Parathyroid adenoma (tissue), 2 donors: ENCODE data around the gene SCIMP.
"Not testable (repeated sequence)": the region's sequence is repeated elsewhere in the genome, so short reads cannot be mapped to it uniquely, and the experiment has no call there.

Experiments used
- H2AFZ ChIP-seq: fragments of 300-600 bp; sonication (generic); one replicate; pipeline ENCODE4 v1.7.0; 2017; ENCODE audit warnings: antibody characterized with exemption, mild to moderate bottlenecking
- H3K27ac ChIP-seq: fragments of 300-600 bp; sonication (generic); one replicate; pipeline ENCODE4 v1.7.0; 2017
- H3K27me3 ChIP-seq: fragments of 300-600 bp; sonication (generic); one replicate; pipeline ENCODE4 v1.7.0; 2017; ENCODE audit warnings: low read length; ENCODE audit not compliant: control insufficient read depth, insufficient read depth
- H3K36me3 ChIP-seq: fragments of 300-600 bp; sonication (generic); one replicate; pipeline ENCODE4 v1.7.0; 2017; ENCODE audit warnings: low read length; ENCODE audit not compliant: control insufficient read depth, insufficient read depth
- H3K4me1 ChIP-seq: fragments of 300-600 bp; sonication (generic); one replicate; pipeline ENCODE4 v1.7.0; 2017; ENCODE audit warnings: control low read depth
- H3K4me2 ChIP-seq: fragments of 300-600 bp; sonication (generic); one replicate; pipeline ENCODE4 v1.7.0; 2017; ENCODE audit warnings: low read length
- H3K4me3 ChIP-seq: fragments of 300-600 bp; sonication (generic); one replicate; pipeline ENCODE4 v1.7.0; 2017; ENCODE audit warnings: low read depth, low read length
- H3K79me2 ChIP-seq: fragments of 300-600 bp; sonication (generic); one replicate; pipeline ENCODE4 v1.7.0; 2017; ENCODE audit warnings: control low read depth
- H3K9ac ChIP-seq: fragments of 300-600 bp; sonication (generic); one replicate; pipeline ENCODE4 v1.7.0; 2017; ENCODE audit warnings: mild to moderate bottlenecking
- H3K9me3 ChIP-seq: fragments of 300-600 bp; sonication (generic); one replicate; pipeline ENCODE4 v1.7.0; 2017; ENCODE audit warnings: low read length; ENCODE audit not compliant: control insufficient read depth
- TF ChIP-seq, protein P1 (sequence below): fragments of 300-600 bp; sonication (generic); IDR thresholded peaks from one replicate; pipeline ENCODE4 v1.7.0; 2017; ENCODE audit warnings: antibody characterized with exemption, mild to moderate bottlenecking
- donor health status: primary hyperparathyroidism.

Gene SCIMP

DNA sequence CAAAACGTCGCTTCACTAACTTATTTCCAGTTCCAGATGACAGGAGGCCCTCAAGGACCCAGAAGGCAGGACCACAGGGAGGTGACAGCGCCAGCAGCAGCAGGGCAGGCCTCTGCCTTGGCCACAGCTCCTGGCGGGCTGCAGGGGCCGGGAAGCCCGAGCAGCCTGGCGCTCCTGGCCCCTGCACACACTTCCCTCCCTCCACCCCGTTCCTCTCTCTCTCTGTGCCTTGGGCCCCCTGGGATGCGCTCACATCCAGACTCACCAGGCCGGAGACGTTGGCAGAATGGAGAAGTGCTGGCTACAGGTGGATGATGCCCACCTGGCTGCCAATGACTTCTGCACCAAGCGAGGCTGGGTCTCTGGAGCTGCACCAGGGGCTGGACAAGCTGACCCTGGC is 55.7 kb downstream of the SCIMP start:
- Histone ChIP-seq H3K4me2 (no peak overlapping the region), H2AFZ (no peak overlapping the region), H3K27me3 (no peaks in the 10 kb centered on the region), H3K9me3 (peaks cover 21% of the 10 kb centered on the region), H3K4me3 (no peak overlapping the region), H3K9ac (no peak overlapping the region), H3K79me2 (no peaks in the 10 kb centered on the region), H3K36me3 (peaks cover 12% of the 10 kb centered on the region), H3K4me1 (no peaks in the 10 kb centered on the region), H3K27ac (no peak overlapping the region)
- TF ChIP-seq, protein P1, sequence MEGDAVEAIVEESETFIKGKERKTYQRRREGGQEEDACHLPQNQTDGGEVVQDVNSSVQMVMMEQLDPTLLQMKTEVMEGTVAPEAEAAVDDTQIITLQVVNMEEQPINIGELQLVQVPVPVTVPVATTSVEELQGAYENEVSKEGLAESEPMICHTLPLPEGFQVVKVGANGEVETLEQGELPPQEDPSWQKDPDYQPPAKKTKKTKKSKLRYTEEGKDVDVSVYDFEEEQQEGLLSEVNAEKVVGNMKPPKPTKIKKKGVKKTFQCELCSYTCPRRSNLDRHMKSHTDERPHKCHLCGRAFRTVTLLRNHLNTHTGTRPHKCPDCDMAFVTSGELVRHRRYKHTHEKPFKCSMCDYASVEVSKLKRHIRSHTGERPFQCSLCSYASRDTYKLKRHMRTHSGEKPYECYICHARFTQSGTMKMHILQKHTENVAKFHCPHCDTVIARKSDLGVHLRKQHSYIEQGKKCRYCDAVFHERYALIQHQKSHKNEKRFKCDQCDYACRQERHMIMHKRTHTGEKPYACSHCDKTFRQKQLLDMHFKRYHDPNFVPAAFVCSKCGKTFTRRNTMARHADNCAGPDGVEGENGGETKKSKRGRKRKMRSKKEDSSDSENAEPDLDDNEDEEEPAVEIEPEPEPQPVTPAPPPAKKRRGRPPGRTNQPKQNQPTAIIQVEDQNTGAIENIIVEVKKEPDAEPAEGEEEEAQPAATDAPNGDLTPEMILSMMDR = no peak

GRCh38 chr17:5175027-5175426 is 59.6 kb downstream of the SCIMP start:
- not testable (repeated sequence) for H3K4me3 ChIP-seq, H3K9ac ChIP-seq, H3K27ac ChIP-seq, H3K4me2 ChIP-seq, H3K79me2 ChIP-seq, H3K4me1 ChIP-seq, H3K27me3 ChIP-seq, H3K9me3 ChIP-seq, H2AFZ ChIP-seq, H3K36me3 ChIP-seq

DNA sequence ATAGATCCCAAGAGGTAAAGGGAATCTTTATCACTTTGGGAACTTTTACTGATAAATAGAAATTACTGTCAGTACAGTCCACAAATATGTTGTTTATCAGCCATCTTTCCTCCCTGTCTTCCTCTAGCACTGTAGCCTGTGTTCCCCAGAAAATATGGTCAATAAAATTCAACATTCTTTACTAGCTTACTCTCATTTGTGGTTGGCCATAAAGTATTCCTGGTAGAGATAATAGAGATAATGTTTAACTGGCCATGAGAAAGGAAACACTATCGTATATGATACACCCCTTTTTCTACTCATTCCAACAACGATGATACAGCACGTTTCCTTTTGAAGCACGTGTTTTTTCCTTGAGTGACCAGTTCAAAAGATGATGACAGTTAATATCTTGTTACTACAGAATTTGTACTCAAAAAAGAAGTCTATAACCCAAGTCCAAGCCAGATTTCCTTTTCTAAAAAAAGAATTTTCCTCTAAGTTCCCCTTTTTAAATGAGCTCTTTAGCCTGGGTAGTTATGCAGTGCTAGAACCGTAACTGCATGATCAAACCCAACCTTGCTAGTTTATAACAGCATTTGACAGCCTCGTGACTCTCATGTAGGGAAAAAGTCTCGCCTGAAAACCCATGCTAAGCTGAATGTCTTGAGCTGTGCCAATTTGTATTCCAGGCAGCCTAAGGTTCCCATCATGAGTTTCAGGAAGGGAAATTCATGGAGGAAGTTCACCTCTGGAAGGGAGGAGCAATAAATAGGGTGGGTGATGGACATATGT is 68.7 kb downstream of the SCIMP start:
- H3K4me2 ChIP-seq, H3K4me1 ChIP-seq, H3K27me3 ChIP-seq, H3K9ac ChIP-seq, H3K9me3 ChIP-seq, H3K4me3 ChIP-seq, H2AFZ ChIP-seq, H3K27ac ChIP-seq, H3K79me2 ChIP-seq, H3K36me3 ChIP-seq: not testable (repeated sequence)

DNA sequence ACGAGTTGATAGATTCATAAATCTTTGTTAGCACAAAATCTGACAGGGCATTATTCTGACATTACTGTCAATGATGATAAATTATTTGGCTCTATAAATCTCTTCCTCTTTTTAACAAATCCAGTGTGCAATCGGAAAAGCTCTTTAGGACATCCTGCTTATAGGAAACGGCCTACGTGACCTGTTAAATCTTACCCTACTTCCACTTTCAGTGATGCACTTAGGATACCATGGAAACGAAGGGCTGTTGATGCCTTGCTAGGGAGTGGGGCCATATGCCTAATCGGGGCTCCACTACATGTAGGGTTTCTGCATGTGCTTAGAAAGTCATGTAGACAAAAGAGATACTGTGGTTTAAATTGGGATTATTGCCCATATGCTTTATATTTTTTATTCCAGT is 70.2 kb downstream of the SCIMP start:
- TF ChIP-seq, protein P1 = no peak
- Histone ChIP-seq H3K4me2 (no peak overlapping the region), H3K9ac (no peak overlapping the region), H3K4me3 (no peak overlapping the region), H3K4me1 (no peaks in the 10 kb centered on the region), H3K79me2 (no peaks in the 10 kb centered on the region), H3K36me3 (no peaks in the 10 kb centered on the region), H3K27ac (no peak overlapping the region), H3K9me3 (no peaks in the 10 kb centered on the region), H3K27me3 (no peaks in the 10 kb centered on the region), H2AFZ (no peak overlapping the region)

DNA sequence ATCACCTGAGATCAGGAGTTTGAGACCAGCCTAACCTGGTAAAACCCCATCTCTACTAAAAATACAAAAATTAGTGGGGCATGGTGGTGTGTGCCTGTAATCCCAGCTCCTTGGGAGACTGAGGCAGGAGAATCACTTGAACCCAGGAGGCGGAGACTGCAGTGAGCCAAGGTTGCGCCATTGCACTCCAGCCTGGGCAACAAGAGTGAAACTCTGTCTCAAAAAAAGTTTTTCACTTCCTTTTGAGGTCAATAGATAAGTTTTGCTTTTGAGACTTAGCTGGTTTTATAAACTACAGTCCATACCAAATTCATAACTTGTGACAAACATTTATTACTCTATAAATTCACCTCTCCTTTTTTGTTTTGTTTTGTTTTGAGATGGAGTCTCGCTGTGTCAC is 72.9 kb downstream of the SCIMP start:
- not testable (repeated sequence) for H2AFZ ChIP-seq, H3K79me2 ChIP-seq, H3K36me3 ChIP-seq, H3K27me3 ChIP-seq, H3K4me2 ChIP-seq, H3K4me1 ChIP-seq, H3K4me3 ChIP-seq, H3K9ac ChIP-seq, H3K9me3 ChIP-seq, H3K27ac ChIP-seq

DNA sequence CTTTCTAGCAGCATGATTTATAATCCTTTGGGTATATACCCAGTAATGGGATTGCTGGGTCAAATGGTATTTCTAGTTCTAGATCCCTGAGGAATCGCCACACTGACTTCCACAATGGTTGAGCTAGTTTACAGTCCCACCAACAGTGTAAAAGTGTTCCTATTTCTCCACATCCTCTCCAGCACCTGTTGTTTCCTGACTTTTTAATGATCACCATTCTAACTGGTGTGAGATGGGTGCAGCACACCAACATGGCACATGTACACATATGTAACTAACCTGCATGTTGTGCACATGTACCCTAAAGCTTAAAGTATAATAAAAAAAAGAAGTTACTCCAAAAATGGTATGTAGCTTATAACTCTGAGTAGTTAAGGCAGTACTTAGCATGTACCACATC is 74.0 kb downstream of the SCIMP start:
- not testable (repeated sequence) for H3K4me2 ChIP-seq, H3K4me3 ChIP-seq, H2AFZ ChIP-seq, H3K79me2 ChIP-seq, H3K9me3 ChIP-seq, H3K27me3 ChIP-seq, H3K4me1 ChIP-seq, H3K36me3 ChIP-seq, H3K27ac ChIP-seq, H3K9ac ChIP-seq
